Iris pigment epithelial cell (primary cell): Measurements from ENCODE around the gene SLC28A3.
A peak's percentile ranks its signal among the peaks of the same experiment; 100 is the strongest.

Source experiments
- DNase-seq: peaks from one replicate; pipeline ENCODE4 v3.0.0-alpha.2; 2011; ENCODE audit warnings: low read depth

Gene SLC28A3

DNA sequence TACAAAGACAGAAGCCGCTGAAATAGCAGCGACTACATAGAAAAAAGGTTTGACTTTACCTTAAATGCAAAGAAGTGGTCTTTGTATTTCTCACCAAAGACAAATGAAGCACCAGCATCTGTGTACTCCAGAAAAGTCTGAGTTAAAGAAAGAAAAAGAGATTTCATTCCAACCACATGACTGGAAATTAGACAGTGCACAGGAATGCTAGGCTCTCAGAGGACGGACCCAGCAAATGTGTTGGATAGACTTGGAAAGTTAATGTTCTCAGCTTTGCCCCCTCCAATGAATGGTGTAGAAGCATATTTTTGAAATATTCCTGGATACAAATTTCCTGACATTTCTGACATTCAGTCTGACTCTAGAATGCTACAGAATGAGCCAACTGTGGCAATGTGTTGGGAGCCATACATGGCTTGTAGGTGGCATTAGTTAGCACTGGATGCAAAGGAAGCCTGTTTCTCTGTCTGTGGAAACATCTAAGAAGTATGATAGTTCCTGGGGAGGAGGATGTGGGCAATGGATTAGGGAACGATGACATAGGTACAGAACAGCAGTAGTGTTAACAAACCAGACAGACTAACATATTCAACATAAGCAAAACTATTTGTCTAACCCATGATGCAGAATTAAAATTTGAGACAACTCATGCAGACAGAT lies 43.3 kb downstream of the SLC28A3 start:
- peak; percentile 69 for DNase-seq

DNA sequence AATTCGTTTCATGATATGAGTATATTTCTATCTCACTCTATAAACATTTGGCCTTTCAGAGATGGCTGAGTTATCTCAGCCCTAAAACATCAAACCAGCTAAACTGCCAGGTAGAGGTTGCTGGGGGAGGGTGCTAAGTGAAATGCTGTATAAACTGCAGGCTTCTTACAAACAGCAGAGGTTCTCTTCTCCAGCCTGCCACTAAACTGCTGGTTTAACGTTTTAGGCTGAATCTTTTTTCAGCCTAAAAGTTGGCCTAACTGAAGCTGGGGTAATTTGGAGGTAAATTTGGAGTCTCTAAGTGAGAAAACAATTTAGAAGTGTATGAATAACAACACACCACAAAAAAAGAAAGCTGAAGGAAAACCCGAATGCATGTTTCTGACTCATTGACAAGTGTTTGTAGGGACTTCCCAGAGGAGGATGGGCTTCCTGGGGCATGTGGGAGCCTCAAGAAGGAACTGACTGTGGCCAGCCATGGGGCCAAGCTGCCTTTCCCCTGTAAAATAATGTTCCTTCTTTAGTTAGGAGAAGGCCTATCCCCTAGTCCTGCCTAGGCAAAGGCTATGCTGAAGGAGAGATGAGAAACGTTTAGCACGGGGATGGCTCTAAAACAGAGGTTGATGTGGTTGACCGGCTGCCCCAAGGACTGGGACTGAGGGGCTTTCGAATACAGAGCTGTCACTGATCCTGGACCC lies 44.3 kb downstream of the SLC28A3 start:
- peak; percentile 91 for DNase-seq

DNA sequence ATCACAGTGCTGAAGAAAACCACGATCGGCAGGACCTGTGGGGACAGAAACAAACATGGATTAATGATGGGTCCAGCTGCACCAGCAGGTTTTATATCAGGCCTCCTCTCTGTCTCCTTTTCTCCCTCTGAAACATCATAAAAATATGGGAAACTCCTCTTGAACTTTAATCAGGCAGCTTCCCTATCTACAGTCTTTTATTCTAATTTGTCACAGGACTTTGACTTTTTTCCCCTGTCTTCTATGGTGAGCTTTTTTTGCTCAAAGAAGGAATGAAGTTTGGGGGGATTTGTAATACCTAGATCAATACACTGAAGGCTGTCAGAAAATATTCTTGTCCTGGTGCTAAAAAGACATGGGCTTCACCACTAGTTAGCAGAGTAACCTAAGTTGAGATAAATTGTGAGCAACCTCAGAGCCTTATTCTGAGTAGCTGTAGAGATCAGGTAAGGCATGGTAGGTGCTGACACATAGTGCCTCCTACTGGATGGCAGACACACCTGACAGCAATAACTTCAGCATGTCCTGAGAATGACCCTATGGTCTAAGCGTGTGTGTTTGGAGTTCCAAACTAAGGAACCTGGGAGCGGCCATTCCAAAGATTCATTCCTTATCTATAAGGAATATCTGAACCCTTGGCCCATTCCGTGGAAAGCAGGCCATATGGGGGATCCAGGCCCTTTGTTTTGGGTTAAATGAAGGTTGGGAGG lies 46.2 kb downstream of the SLC28A3 start:
- DNase-seq = no peak

DNA sequence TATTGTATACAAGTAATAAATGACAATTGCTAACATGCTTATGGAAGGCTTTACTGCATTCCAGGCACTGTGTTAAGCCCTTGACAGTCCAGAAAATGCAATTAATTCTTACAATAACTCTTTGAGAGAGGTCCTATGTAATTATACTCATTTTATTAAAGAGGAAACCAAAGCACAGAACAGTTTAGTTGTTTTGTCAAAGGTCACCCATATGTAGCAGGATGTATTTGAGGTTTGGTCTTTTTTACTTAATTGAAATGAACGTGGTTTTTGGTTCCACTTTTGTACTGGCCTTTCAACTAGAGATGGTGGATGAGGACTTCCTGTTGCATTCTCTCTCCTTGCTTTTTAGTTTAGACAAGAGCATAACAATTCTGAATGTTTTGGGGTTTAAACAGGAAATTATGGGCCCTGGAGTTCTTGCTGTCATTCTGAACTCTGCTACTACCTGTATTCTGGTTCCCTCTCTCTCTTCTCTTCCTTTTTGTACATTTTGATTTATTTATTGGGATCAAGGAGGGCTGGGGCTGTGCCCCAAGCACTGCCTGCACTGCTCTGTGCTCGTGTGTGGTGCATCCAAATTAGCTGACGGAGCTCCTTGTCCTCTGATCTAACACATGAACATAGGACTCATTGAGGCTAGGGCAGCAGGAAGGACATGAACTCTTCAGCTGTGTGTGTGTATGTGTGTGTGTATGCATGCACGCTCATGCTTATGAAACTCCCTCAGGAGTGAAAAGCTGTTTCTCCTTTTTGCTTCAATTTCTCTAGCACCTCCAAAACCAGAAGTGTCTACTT lies 47.4 kb downstream of the SLC28A3 start:
- no peak for DNase-seq

DNA sequence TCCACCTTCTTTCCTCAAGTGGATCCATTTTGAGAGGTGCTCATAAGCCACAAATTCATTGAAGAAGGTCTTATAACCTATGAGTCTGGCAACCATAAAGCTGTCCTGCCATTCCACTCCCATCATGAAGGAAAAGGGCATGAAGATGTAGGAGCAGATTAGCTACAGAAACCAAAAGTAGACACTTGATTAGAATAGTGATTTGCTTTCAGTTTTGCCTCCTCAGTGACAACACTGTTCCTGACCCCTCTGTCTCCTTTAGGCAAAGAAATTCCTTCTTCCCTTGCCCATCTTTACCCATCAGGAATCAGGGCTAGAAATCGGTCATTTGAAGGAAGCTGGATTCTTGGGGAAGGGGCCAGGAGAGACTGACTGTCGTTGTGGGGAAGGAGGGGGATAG lies 55.2 kb downstream of the SLC28A3 start:
- no peak for DNase-seq

DNA sequence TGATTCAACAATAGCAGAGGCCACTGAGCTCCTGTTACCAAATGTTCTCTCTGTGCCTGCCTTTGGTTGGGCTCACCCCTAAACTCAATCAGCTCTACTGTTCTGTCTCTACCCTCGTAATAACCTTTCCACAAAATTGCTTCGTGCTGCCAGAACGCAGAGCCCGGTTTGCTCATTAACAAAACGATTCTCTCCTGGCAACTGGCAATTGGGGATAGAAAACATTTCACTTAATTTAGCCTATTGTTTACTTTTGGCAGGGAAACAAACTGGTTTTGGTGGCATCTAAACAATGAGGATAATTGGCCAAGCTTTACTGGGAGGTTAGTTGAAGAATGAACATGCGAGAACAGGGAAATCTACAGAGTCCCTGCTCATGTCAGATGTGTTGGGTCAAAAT lies 56.6 kb downstream of the SLC28A3 start:
- no peak for DNase-seq

DNA sequence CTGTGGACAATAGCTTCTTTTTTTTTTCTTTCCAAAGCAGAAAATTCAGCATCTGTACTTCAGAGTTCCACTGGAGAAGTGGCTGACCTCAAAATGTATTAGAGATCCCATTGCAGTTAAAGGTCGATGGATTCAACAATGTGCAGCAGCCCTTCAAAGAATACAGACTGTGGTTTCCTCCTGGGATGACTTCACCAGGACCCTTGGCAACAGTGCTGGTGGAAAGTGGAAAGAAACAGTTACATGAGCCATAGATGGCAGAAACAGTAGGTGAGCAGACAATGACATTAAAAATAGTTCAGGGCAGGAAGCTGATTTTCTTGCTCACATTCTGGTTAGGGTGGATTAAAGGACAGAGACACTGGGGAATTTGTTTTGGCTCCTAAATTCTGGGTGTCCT lies 62.4 kb downstream of the SLC28A3 start:
- DNase-seq = peak; percentile 41

DNA sequence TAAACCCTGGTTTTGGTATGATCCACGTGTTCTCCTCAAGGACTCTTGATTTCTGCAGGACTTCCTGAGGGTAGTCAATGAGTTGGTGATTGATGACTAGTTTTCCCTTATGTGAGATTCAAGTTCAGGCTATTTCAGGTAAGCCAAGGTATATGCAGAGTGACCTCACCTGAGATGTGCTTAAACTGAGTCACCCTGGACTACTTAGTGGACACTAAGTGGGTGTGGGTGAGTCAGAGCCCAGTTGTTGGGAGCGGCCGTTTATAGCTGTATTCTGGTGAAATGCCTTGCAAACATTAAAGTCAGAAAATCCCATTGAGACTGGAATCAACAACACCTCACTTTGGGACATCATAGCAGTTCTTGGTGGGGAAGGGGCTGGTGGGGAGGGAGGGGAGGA lies 62.9 kb downstream of the SLC28A3 start:
- peak; percentile 23 for DNase-seq

DNA sequence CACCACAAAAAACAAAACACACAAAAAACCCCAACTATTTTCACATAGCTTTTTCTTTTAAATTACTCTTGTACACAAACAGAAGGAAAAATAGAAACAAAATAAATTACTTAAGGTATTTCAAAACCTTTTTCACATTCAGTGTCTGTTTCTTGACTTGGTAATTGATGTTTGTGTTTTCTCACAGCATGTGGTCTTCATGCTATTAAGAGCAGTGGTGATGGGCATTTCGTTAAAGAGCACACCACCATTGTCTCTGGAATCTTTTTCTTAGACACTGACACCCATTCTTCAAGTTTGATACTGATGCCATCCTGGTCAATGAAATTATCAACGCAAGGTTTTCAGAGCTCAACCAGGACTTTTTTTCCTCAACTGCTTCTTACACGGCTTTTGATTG lies 63.8 kb downstream of the SLC28A3 start:
- DNase-seq = no peak

DNA sequence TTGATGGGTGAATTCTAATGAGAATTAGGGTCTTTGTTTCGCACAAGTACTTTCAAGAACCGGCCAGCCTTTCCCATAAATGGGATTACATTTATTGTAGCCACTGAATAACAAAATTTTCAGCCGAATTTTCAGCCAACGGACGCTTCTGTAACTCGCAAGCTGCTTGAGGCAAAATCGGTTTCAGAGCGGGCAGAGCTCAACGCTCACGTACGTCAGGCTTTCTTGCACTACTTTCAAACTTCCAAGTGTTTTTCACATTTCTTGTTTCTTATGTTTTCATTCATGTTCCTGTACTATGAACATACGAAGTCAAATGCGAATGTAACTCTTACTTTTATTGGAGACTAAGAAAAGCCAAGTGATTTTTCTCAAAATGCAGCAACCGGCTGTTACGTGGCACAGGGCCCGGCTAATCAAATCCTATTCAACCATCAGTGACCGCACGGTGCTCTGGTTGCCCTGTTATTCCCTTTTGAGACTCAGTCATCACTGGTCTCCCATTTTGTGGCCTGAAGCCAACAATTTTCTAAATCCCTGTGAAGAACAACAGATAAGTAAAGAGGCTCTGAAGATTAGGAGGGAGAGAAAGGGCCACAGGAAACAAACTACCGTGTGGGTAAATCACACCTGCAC lies 68.5 kb downstream of the SLC28A3 start:
- peak; percentile 35 for DNase-seq

DNA sequence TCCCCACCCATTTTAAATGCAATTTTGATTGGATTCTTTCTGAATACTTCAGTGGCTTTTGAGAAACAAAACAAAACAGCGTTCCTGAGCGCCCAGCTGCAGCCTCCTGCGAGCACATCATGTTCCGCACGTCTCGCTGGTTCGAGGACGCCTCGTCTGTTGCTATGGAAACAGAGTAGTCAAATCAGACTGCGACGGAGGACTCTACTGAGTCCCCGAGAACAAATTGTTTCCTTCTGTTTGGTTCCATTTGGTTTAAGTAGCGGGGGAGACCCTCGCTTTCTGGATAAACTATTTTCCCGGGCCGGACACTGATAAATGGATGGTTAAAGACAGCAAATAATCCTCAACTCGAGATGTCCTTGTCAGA lies 69.0 kb downstream of the SLC28A3 start:
- DNase-seq = peak; percentile 80

DNA sequence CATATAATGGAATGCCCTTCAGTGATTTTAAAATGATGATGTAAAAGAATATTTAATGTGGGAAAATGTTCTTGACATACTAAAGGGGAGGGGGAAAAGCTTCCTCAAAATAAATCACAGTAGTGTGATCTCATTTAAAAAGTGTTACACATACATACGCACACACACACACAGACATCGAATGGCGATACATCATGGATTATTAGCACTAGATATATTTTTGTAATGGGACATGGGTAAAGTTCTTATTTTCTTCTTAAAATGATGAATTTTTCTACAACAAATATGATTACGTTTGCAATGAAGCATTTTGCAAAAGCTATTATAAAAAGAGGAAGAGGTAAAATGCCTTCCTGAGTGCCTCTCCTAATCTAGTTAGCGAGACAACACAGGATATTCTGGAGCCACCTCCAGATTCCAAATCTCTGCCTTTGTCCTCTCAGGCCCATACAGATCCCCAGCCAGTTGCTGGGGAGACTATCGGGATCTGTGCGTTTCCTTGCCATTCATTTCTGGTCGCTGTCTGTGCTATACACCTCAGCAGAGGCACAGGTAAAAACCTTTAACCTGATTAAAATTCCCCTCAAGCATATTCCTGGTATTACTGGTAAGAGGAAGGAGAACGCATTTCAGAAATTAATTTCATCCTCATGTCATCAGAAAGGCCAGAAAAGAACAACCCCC lies 69.6 kb downstream of the SLC28A3 start:
- DNase-seq = no peak

DNA sequence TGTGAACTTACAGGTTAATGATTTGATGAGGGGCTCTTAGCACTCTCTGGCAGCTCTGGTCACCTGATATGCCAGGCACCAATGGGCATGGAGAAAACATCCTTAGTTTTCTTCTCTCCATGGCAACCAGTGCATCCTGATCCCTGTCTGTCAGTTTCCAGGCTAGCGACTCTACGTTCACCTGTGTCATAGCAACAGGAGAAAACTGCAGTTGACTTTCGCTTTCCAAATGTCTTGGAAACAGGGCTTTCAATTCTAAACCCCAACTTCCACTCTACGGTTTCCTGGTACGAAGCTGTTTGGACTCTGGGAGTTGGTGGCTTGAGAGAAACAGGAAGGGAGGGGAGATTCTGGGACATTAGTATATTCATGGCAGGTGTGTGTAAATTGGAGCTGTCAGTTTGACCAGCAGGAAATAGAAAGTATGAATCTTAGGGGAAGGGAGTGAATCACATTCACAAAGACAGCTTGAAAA lies 74.4 kb downstream of the SLC28A3 start:
- DNase-seq = no peak

DNA sequence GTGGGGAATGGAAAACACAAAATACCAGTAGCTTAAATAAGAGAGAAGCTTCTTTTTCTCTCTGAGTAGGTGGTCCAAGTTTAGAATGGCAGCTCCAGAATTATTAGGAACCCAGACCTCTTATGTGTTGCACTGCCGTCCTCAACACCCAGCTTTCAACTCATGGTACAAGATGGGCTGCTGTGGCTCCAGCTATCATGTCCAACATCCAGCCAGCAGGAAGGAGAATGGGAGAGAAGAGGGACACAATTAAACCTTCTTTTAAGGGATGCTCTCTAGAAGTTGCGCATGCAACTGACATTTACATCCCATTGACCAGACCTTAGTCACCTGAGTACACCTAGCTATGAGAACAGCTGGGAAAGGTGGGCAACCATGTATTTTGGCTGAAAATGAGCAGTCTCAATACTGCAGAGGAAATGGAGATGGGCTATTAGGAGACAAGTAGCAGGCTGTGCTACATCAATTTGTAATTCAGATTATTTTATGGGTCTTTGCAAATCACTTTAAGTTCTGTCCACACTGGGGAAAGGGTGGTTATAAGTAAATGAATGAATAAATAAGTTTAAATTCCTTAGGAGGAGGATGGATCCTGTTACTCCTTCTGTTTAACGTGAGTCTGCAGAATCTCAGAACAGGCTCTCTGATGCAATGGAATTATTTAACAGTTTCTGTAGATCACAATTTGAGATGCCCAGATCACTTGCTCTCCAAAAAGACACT lies 76.1 kb downstream of the SLC28A3 start:
- no peak for DNase-seq

DNA sequence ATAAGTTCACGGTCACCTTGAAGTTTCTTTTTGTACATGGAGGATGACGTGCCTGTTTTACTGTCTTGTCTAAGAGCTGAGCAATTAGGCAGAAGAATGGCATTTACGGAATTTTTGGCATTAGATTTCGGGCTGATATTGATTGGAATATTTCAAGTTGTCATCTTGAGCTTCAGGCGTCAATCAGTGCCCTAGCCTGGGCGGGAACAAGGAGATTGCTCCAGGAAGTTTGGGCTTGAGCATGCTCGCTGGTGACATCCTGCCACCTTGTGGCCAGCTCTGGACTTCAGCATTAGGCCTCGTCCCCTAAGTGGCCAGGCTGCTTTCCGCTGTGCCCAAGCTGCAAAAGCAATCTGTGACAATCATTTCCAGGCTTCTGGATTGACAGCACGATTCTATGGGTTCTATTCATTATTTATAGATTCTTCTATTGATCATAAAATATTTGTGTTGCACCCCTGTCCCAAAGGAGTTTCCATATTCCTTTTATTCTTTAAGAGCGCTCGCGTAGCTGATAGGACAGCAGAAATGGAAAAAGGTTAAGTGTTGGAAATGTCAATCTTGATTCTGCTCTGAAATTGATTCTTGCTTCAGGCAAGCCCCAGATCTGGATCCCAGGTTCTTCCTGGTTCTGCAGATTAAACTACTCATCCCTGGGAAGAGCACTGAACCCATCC lies 79.3 kb downstream of the SLC28A3 start:
- peak; percentile 77 for DNase-seq

DNA sequence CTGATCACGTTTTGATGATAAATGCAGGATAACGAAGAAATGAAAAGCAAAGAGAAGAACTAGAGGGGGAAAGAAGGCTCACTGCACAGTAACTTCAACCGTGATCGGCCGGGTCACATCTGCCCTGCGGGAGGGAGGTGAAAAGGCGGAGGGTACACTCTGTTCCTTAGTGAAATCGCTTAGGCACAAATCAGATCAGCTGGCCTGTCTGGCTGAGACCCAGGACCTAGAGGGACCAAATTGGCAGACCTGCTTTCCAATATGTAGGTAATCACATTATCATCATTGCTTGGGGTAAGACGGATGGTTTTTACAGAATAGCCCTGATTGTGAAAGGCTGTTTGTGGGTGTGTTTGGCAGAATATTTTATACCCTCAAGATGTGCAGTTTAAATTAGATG lies 82.2 kb downstream of the SLC28A3 start:
- DNase-seq = no peak

DNA sequence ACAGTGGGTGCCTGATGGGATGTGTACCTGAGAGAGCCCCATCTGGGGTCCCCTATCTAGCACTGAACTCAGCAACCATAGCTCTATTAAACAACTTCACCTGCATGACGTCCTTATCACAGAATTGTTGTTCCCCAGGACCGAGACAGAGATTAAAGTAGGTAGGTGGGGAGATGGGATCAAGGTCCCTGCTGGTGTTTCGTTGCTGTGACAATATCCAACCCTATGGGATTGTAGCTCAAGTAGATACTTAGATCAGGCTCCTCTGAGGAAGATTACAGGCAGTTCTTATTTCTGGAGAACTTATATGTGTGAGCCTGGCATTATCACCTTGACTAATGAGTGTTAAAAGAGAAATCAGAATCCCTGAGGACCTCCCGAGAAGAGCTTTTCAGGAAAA lies 84.9 kb downstream of the SLC28A3 start:
- no peak for DNase-seq

DNA sequence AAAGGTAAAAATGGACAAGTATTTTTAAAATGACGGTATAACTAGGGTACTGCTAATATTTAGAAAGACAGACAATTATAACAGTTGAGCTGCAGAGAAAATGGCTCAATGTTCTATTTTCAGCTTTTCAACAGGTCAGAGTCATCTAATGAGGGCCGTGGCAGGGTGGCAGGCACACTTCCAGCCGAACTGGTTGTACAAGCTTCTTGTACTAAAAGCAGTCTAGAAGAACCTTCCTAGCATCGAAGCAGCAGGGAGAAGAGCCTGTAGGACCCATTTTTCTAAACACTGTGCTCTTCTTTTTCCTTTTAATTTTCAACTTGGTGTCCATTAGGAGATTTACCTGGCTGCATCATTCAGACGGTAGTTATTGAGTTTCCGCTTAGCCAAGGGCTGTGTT lies 85.6 kb downstream of the SLC28A3 start:
- no peak for DNase-seq

DNA sequence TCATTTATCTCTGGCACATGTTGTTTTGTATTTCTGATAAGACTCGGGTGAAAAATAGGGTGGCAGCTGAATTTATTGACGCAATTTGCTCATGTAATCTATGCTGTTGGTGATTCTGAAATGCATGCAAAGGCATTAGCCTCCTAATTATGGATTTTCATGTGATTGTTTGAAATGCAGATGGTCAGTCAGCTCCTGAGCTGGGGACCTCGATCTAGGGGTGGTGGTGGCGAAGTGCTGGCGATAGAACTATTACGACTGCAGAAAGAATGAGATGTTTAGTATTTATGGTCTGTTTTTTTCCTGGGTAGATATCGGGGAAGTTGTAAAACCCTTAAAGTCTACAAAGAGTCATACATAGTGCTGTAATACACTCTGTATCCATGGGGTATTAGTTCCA lies 88.6 kb downstream of the SLC28A3 start:
- no peak for DNase-seq

DNA sequence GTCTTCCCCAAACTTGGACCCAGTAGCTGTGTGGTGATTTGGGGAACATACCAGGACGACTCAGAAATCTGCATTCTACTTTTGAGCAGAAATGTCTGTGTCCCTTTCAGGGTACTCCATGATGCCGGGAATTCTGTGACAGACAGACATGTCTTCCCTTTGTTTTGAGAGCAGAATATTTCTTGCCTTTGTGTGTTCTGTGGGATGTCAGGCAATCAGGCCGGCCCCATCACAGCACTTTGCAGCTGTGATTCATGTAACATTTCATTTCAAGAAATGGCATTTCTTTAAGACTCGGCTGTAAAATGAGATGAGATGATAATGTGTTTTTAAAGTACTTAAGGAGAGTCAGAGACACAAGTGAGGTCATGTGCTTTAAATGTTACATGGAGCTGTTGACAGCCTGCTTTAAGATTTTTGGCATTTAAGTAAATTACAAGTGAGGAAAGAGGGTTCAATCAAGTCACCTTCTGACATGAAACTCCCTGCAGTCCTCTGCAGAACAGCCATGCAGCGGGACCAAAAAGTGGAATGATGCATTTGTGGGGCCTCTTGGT lies 98.7 kb downstream of the SLC28A3 start:
- no peak for DNase-seq
